ENCODE data around the gene KLHL17. TPM values are rescaled to one million over a fixed set of nuclear protein-coding genes. Genes with fewer than 3 reads are reported as not detected.

The KLHL17 gene
- total and polyA plus RNA-seq, 10 of the 15 experiments (the other 5 are each of a cell fraction or from before 2014, with no cell fraction given): 0.03 to 30.6 (median 5.3) TPM

GRCh38 chr1:941588-942383 is 18.6 kb upstream of the KLHL17 start (continued):
- peak; percentile 27; the same call in 1 of the 2 replicates for TF ChIP-seq LARP7 (IDR thresholded peaks at IDR 0.05)
- TF ChIP-seq CREM (IDR thresholded peaks at IDR 0.05; ENCODE audit: low read depth): no peak
- no peak for TF ChIP-seq TBL1XR1 (IDR thresholded peaks at IDR 0.05; ENCODE audit: low read depth, low read length)
- no peak for TF ChIP-seq ZNF592 (IDR thresholded peaks at IDR 0.05)
- TF ChIP-seq CUX1 (IDR thresholded peaks at IDR 0.05; ENCODE audit: insufficient replicate concordance, low read depth, low read length): no peak
- peak; percentile 42; the same call in 1 of the 2 replicates for TF ChIP-seq POLR2A (IDR thresholded peaks at IDR 0.05; ENCODE audit: low read depth, low read length)
- TF ChIP-seq SUPT20H (IDR thresholded peaks at IDR 0.05; ENCODE audit: borderline replicate concordance, control insufficient read depth, low read depth, low read length): no peak
- TF ChIP-seq PML (IDR thresholded peaks at IDR 0.05; ENCODE audit: low read length): no peak
- no peak for TF ChIP-seq NR2C2 (IDR thresholded peaks at IDR 0.05; ENCODE audit: borderline replicate concordance, control insufficient read depth, insufficient read length, low read depth)
- TF ChIP-seq HCFC1 (IDR thresholded peaks at IDR 0.05; ENCODE audit: low read length): no peak
- peak; percentile 85 for TF ChIP-seq SUZ12 (IDR thresholded peaks at IDR 0.05; ENCODE audit: unreplicated experiment)
- no peak for TF ChIP-seq CTCF (IDR thresholded peaks at IDR 0.05 in 2 of 3, conservative IDR thresholded peaks at IDR 0.05 in 1 of 3; ENCODE audit: control insufficient read depth in 2 of 3, extremely low read depth in 1 of 3, insufficient read depth in 1 of 3, low read depth in 3 of 3, low read length in 3 of 3)
- TF ChIP-seq E2F4 (IDR thresholded peaks at IDR 0.05; ENCODE audit: low read depth, low read length): no peak
- no peak for TF ChIP-seq ATF2 (IDR thresholded peaks at IDR 0.05; ENCODE audit: low read length)
